ES-I3 (cell line): Measurements from ENCODE around the gene ARHGAP23.

ENCODE experiments used
- H3K36me3 ChIP-seq: 2 replicates; pipeline ENCODE4 v1.6.1; 2013; ENCODE audit warnings: mild to moderate bottlenecking, low read length, control low read depth, moderate library complexity; ENCODE audit not compliant: insufficient read depth
- H3K4me1 ChIP-seq: 2 replicates; pipeline ENCODE4 v1.6.1; 2013; ENCODE audit warnings: mild to moderate bottlenecking, control low read depth, low read length; ENCODE audit not compliant: insufficient read depth
- H3K9ac ChIP-seq: 2 replicates; pipeline ENCODE4 v1.6.1; 2013; ENCODE audit warnings: low read depth, mild to moderate bottlenecking, low read length, moderate library complexity
- H3K9me3 ChIP-seq: 2 replicates; pipeline ENCODE4 v1.6.1; 2013; ENCODE audit warnings: mild to moderate bottlenecking, low read length, moderate library complexity; ENCODE audit not compliant: control insufficient read depth, insufficient read depth

Gene ARHGAP23

GRCh38 chr17:38457577-38458371, 29.5 kb downstream of the ARHGAP23 start:
- Histone ChIP-seq H3K36me3 (peaks cover 14% of the 10 kb centered on the region), H3K9ac (no peak overlapping the region)

GRCh38 chr17:38458521-38458920, 30.3 kb downstream of the ARHGAP23 start:
- H3K9me3 ChIP-seq: no peaks in the 10 kb centered on the region
- H3K9ac ChIP-seq: no peak overlapping the region
- H3K4me1 ChIP-seq: peaks cover 23% of the 10 kb centered on the region
- peaks cover 14% of the 10 kb centered on the region for H3K36me3 ChIP-seq

More at GRCh38 chr17:38457577-38458371, 29.5 kb downstream of the ARHGAP23 start:
- Histone ChIP-seq H3K9me3 (no peaks in the 10 kb centered on the region), H3K4me1 (peaks cover 27% of the 10 kb centered on the region)

GRCh38 chr17:38459567-38459966, 31.3 kb downstream of the ARHGAP23 start:
- Histone ChIP-seq H3K9me3 (no peaks in the 10 kb centered on the region), H3K9ac (no peak overlapping the region), H3K4me1 (peaks cover 24% of the 10 kb centered on the region), H3K36me3 (peaks cover 14% of the 10 kb centered on the region)

- no peak overlapping the region for H3K9ac ChIP-seq
- H3K4me1 ChIP-seq: peaks cover 19% of the 10 kb centered on the region
- H3K9me3 ChIP-seq: no peaks in the 10 kb centered on the region
- H3K36me3 ChIP-seq: peaks cover 14% of the 10 kb centered on the region
Observed at GRCh38 chr17:38460082-38460715, 31.9 kb downstream of the ARHGAP23 start.

GRCh38 chr17:38460716-38461630, 32.7 kb downstream of the ARHGAP23 start:
- peaks cover 12% of the 10 kb centered on the region for H3K4me1 ChIP-seq
- no peak overlapping the region for H3K9ac ChIP-seq
- H3K9me3 ChIP-seq: no peaks in the 10 kb centered on the region
- peaks cover 14% of the 10 kb centered on the region for H3K36me3 ChIP-seq

- Histone ChIP-seq H3K9me3 (no peaks in the 10 kb centered on the region), H3K4me1 (peaks cover 5% of the 10 kb centered on the region), H3K36me3 (peaks cover 14% of the 10 kb centered on the region), H3K9ac (no peak overlapping the region)
Observed at GRCh38 chr17:38461683-38462082, 33.4 kb downstream of the ARHGAP23 start.

GRCh38 chr17:38463451-38463858, 35.2 kb downstream of the ARHGAP23 start:
- no peak overlapping the region for H3K9ac ChIP-seq
- H3K4me1 ChIP-seq: peaks cover 5% of the 10 kb centered on the region; the same call in 1 of the 2 replicates
- H3K9me3 ChIP-seq: no peaks in the 10 kb centered on the region
- peaks cover 21% of the 10 kb centered on the region for H3K36me3 ChIP-seq

- no peaks in the 10 kb centered on the region for H3K9me3 ChIP-seq
- H3K36me3 ChIP-seq: peaks cover 18% of the 10 kb centered on the region
- no peak overlapping the region for H3K9ac ChIP-seq
- H3K4me1 ChIP-seq: peaks cover 5% of the 10 kb centered on the region; the same call in 1 of the 2 replicates
Observed at GRCh38 chr17:38464251-38464722, 36.0 kb downstream of the ARHGAP23 start.

GRCh38 chr17:38464723-38465390, 36.6 kb downstream of the ARHGAP23 start:
- Histone ChIP-seq H3K9ac (no peak overlapping the region; the same call in 1 of the 2 replicates), H3K4me1 (peaks cover 8% of the 10 kb centered on the region; the same call in 1 of the 2 replicates), H3K9me3 (no peaks in the 10 kb centered on the region), H3K36me3 (peaks cover 14% of the 10 kb centered on the region)

- Histone ChIP-seq H3K4me1 (peaks cover 13% of the 10 kb centered on the region; the same call in 1 of the 2 replicates), H3K9ac (no peak overlapping the region; the same call in 1 of the 2 replicates), H3K36me3 (peaks cover 12% of the 10 kb centered on the region), H3K9me3 (no peaks in the 10 kb centered on the region)
Observed at GRCh38 chr17:38465391-38466345, 37.4 kb downstream of the ARHGAP23 start.

GRCh38 chr17:38466346-38467315, 38.4 kb downstream of the ARHGAP23 start:
- peaks cover 12% of the 10 kb centered on the region for H3K36me3 ChIP-seq
- peaks cover 13% of the 10 kb centered on the region; the same call in 1 of the 2 replicates for H3K4me1 ChIP-seq
- no peaks in the 10 kb centered on the region for H3K9me3 ChIP-seq
- H3K9ac ChIP-seq: no peak overlapping the region

GRCh38 chr17:38467491-38467890, 39.2 kb downstream of the ARHGAP23 start:
- H3K4me1 ChIP-seq: peaks cover 13% of the 10 kb centered on the region; the same call in 1 of the 2 replicates
- H3K36me3 ChIP-seq: peaks cover 12% of the 10 kb centered on the region
- no peaks in the 10 kb centered on the region for H3K9me3 ChIP-seq
- H3K9ac ChIP-seq: no peak overlapping the region
